T-helper 2 cell treated with Interferon-gamma antibody and Interleukin-4, amounts not matched to agents 5 μg/mL and 100 μg/mL, for 36 hours (primary cell): ENCODE data around the gene ARHGAP29.

ENCODE experiments used
- DNase-seq: peaks from one replicate; pipeline ENCODE4 v3.0.0; 2021; ENCODE audit warnings: low spot score
- H3K27ac Mint-ChIP-seq: one replicate; pipeline ENCODE4 v1.8.0; 2021; ENCODE audit warnings: mild to moderate bottlenecking, mixed read lengths
- H3K27me3 Mint-ChIP-seq: one replicate; pipeline ENCODE4 v1.8.0; 2021; ENCODE audit warnings: low read depth, mixed read lengths
- H3K36me3 Mint-ChIP-seq: one replicate; pipeline ENCODE4 v1.8.0; 2021; ENCODE audit warnings: low read depth, mixed read lengths
- H3K4me1 Mint-ChIP-seq: one replicate; pipeline ENCODE4 v1.8.0; 2021; ENCODE audit warnings: low read depth, mixed read lengths
- H3K4me3 Mint-ChIP-seq: one replicate; pipeline ENCODE4 v1.8.0; 2022; ENCODE audit warnings: mild to moderate bottlenecking, moderate library complexity, mixed read lengths
- H3K9me3 Mint-ChIP-seq: one replicate; pipeline ENCODE4 v1.8.0; 2021; ENCODE audit warnings: mixed read lengths

The ARHGAP29 gene

GRCh38 chr1:94237291-94238226 is at the start of gene ARHGAP29:
Gene ARHGAP29, minus strand, starts transcription at chr1:94237584. Its CDS starts 5,973 bp downstream, at chr1:94231611.
- Mint-ChIP-seq H3K27me3 (peaks cover 78% of the 10 kb centered on the region), H3K27ac (no peak within 1 kb of the TSS)

GRCh38 chr1:94286864-94287437 is 49.6 kb upstream of the ARHGAP29 start:
- DNase-seq: no peak
- H3K27ac Mint-ChIP-seq: no peak overlapping the region
- H3K27me3 Mint-ChIP-seq: peaks cover 47% of the 10 kb centered on the region
- H3K4me3 Mint-ChIP-seq: no peak overlapping the region
- H3K4me1 Mint-ChIP-seq: no peaks in the 10 kb centered on the region
- H3K36me3 Mint-ChIP-seq: no peaks in the 10 kb centered on the region
- H3K9me3 Mint-ChIP-seq: no peaks in the 10 kb centered on the region

More at GRCh38 chr1:94237291-94238226, at the start of gene ARHGAP29:
- Mint-ChIP-seq H3K4me1 (peaks cover 10% of the 10 kb centered on the region), H3K9me3 (no peaks in the 10 kb centered on the region), H3K36me3 (no peaks in the 10 kb centered on the region), H3K4me3 (peak within 1 kb of the TSS; percentile 50)
- peak; percentile 52 for DNase-seq

- Mint-ChIP-seq H3K9me3 (no peaks in the 10 kb centered on the region), H3K36me3 (no peaks in the 10 kb centered on the region), H3K4me3 (no peak overlapping the region), H3K4me1 (no peaks in the 10 kb centered on the region), H3K27me3 (peaks cover 49% of the 10 kb centered on the region), H3K27ac (no peak overlapping the region)
- DNase-seq: no peak
Observed at GRCh38 chr1:94285031-94285654, 47.8 kb upstream of the ARHGAP29 start.

GRCh38 chr1:94284476-94284875 is 47.1 kb upstream of the ARHGAP29 start:
- no peak for DNase-seq
- Mint-ChIP-seq H3K36me3 (no peaks in the 10 kb centered on the region), H3K27me3 (peaks cover 50% of the 10 kb centered on the region)

GRCh38 chr1:94283462-94283861 is 46.1 kb upstream of the ARHGAP29 start:
- no peak overlapping the region for H3K4me3 Mint-ChIP-seq
- no peaks in the 10 kb centered on the region for H3K36me3 Mint-ChIP-seq
- H3K27me3 Mint-ChIP-seq: peaks cover 49% of the 10 kb centered on the region
- H3K9me3 Mint-ChIP-seq: no peaks in the 10 kb centered on the region
- no peaks in the 10 kb centered on the region for H3K4me1 Mint-ChIP-seq
- no peak overlapping the region for H3K27ac Mint-ChIP-seq
- no peak for DNase-seq

More at GRCh38 chr1:94284476-94284875, 47.1 kb upstream of the ARHGAP29 start:
- Mint-ChIP-seq H3K4me3 (no peak overlapping the region), H3K4me1 (no peaks in the 10 kb centered on the region), H3K27ac (no peak overlapping the region), H3K9me3 (no peaks in the 10 kb centered on the region)

- Mint-ChIP-seq H3K9me3 (no peaks in the 10 kb centered on the region), H3K4me3 (no peak overlapping the region), H3K27me3 (peaks cover 48% of the 10 kb centered on the region), H3K36me3 (no peaks in the 10 kb centered on the region), H3K4me1 (no peaks in the 10 kb centered on the region), H3K27ac (no peak overlapping the region)
- no peak for DNase-seq
Observed at GRCh38 chr1:94282143-94282711, 44.8 kb upstream of the ARHGAP29 start.

- Mint-ChIP-seq H3K9me3 (no peaks in the 10 kb centered on the region), H3K27ac (no peak overlapping the region), H3K4me3 (no peak overlapping the region), H3K36me3 (no peaks in the 10 kb centered on the region), H3K4me1 (no peaks in the 10 kb centered on the region), H3K27me3 (peaks cover 48% of the 10 kb centered on the region)
- DNase-seq: no peak
Observed at GRCh38 chr1:94281361-94282142, 44.2 kb upstream of the ARHGAP29 start.

- Mint-ChIP-seq H3K36me3 (no peaks in the 10 kb centered on the region), H3K27ac (no peak overlapping the region), H3K4me3 (no peak overlapping the region), H3K27me3 (peaks cover 48% of the 10 kb centered on the region), H3K9me3 (no peaks in the 10 kb centered on the region), H3K4me1 (no peaks in the 10 kb centered on the region)
- DNase-seq: no peak
Observed at GRCh38 chr1:94280541-94280940, 43.2 kb upstream of the ARHGAP29 start.

- Mint-ChIP-seq H3K27ac (no peak overlapping the region), H3K4me3 (no peak overlapping the region), H3K9me3 (no peaks in the 10 kb centered on the region), H3K4me1 (no peaks in the 10 kb centered on the region), H3K27me3 (peaks cover 39% of the 10 kb centered on the region), H3K36me3 (no peaks in the 10 kb centered on the region)
- no peak for DNase-seq
Observed at GRCh38 chr1:94279462-94279861, 42.1 kb upstream of the ARHGAP29 start.

- DNase-seq: no peak
- no peaks in the 10 kb centered on the region for H3K4me1 Mint-ChIP-seq
- no peak overlapping the region for H3K4me3 Mint-ChIP-seq
- H3K27ac Mint-ChIP-seq: no peak overlapping the region
- H3K9me3 Mint-ChIP-seq: no peaks in the 10 kb centered on the region
- H3K27me3 Mint-ChIP-seq: peaks cover 36% of the 10 kb centered on the region
- no peaks in the 10 kb centered on the region for H3K36me3 Mint-ChIP-seq
Observed at GRCh38 chr1:94279038-94279437, 41.7 kb upstream of the ARHGAP29 start.

- no peak overlapping the region for H3K27ac Mint-ChIP-seq
- no peak for DNase-seq
- H3K4me1 Mint-ChIP-seq: no peaks in the 10 kb centered on the region
- no peak overlapping the region for H3K4me3 Mint-ChIP-seq
- H3K9me3 Mint-ChIP-seq: no peaks in the 10 kb centered on the region
- H3K27me3 Mint-ChIP-seq: peaks cover 26% of the 10 kb centered on the region
- H3K36me3 Mint-ChIP-seq: no peaks in the 10 kb centered on the region
Observed at GRCh38 chr1:94276988-94277434, 39.6 kb upstream of the ARHGAP29 start.

- peaks cover 12% of the 10 kb centered on the region for H3K27me3 Mint-ChIP-seq
Observed at GRCh38 chr1:94275083-94275482, 37.7 kb upstream of the ARHGAP29 start.

GRCh38 chr1:94274561-94274960 is 37.2 kb upstream of the ARHGAP29 start:
- Mint-ChIP-seq H3K4me1 (no peaks in the 10 kb centered on the region), H3K4me3 (no peak overlapping the region)

More at GRCh38 chr1:94275083-94275482, 37.7 kb upstream of the ARHGAP29 start:
- Mint-ChIP-seq H3K36me3 (no peaks in the 10 kb centered on the region), H3K27ac (no peak overlapping the region), H3K9me3 (no peaks in the 10 kb centered on the region), H3K4me1 (no peaks in the 10 kb centered on the region), H3K4me3 (no peak overlapping the region)
- no peak for DNase-seq

More at GRCh38 chr1:94274561-94274960, 37.2 kb upstream of the ARHGAP29 start:
- no peak for DNase-seq
- Mint-ChIP-seq H3K36me3 (no peaks in the 10 kb centered on the region), H3K9me3 (no peaks in the 10 kb centered on the region), H3K27ac (no peak overlapping the region), H3K27me3 (peaks cover 10% of the 10 kb centered on the region)
